Epithelial cell of proximal tubule (primary cell): ENCODE results near the gene MAPK13. TPM values are rescaled to one million over a fixed set of nuclear protein-coding genes. Genes with fewer than 3 reads are reported as not detected.
A peak's percentile ranks its signal among the peaks of the same experiment; 100 is the strongest.

Experiments
- DNase-seq: peaks from one replicate; pipeline ENCODE4 v3.0.0-alpha.2; 2011; ENCODE audit warnings: low read depth
- H3K4me3 ChIP-seq: 2 replicates; pipeline ENCODE4 v1.5.1; 2011; ENCODE audit warnings: low read depth, mild to moderate bottlenecking, low read length
- CTCF ChIP-seq: conservative IDR thresholded peaks from 2 replicates; pipeline ENCODE4 v1.5.1; 2012; ENCODE audit warnings: low read depth, mild to moderate bottlenecking, low read length
- total RNA-seq: library from RNA; depleted of rRNA; stranded (reverse); fragments of >200 nt; gene quantifications from 2 replicates; pipeline ENCODE4 v1.2.3, GENCODE V29; 2015

MAPK13 gene
- total RNA-seq, 1 donor from 2014 or later: 44.6 TPM

- no peak for TF ChIP-seq CTCF
- no peak overlapping the region for H3K4me3 ChIP-seq
- no peak for DNase-seq
These were observed 40.4 kb downstream of the MAPK13 start for GRCh38 chr6:36170704-36171103.

- H3K4me3 ChIP-seq: no peak overlapping the region
- no peak for DNase-seq
- TF ChIP-seq CTCF: no peak
These were observed 41.3 kb downstream of the MAPK13 start for GRCh38 chr6:36171573-36171972.

DNA sequence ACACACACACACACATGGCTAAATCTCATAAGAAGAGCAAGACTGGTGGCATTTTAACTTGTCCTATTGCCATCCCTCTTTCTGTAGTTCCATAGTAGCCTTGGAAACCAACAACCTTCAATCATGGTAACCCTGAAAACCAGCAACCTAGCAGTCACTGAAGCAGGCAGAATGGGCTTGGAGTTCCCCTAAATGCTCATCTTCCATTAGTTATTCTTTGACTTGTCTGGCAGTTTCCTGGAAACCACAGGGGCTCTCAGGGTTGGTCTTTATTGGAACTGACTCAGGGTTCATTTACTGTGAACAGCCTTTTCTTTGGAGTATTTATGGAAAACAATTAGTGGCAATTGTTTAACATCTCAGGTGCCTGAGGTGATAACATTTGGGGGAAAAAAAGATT is 46.9 kb downstream of the MAPK13 start:
- no peak for TF ChIP-seq CTCF
- peak; percentile 56 for DNase-seq
- no peak overlapping the region for H3K4me3 ChIP-seq

DNA sequence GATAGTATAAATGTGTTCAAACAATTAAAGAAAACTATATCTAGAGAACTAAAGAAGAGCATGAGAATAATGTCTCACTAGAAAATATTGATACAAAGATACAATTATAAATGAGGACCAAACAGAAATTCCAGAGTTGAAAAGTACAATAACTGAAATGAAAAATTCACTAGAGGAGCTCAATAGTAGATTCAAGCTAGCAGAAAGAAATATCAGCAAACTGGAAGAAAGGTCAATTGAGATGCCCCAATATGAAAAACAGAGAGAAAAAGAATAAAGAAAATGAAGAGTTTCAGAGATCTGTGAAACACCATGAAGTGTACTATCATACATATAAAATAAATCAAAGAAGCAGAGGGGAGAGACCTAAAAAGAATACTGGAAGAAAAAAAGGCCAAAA is 48.2 kb downstream of the MAPK13 start:
- DNase-seq: no peak
- H3K4me3 ChIP-seq: no peak overlapping the region
- no peak for TF ChIP-seq CTCF

GRCh38 chr6:36180126-36180525 is 49.8 kb downstream of the MAPK13 start:
- no peak for DNase-seq
- H3K4me3 ChIP-seq: no peak overlapping the region
- TF ChIP-seq CTCF: no peak

GRCh38 chr6:36184311-36184710 is 54.0 kb downstream of the MAPK13 start:
- no peak overlapping the region for H3K4me3 ChIP-seq
- no peak for DNase-seq
- TF ChIP-seq CTCF: no peak

- TF ChIP-seq CTCF: no peak
- no peak for DNase-seq
These were observed 55.9 kb downstream of the MAPK13 start for GRCh38 chr6:36186199-36186598.

More at GRCh38 chr6:36186199-36186598, 55.9 kb downstream of the MAPK13 start:
- H3K4me3 ChIP-seq: no peak overlapping the region
